HepG2 (cell line): ENCODE results near the gene EVL. TPM values are rescaled to one million over a fixed set of nuclear protein-coding genes. Genes with fewer than 3 reads are reported as not detected.

Source experiments
- AKNA ChIP-seq: sonication (generic); formaldehyde crosslinking; IDR thresholded peaks from 2 replicates; pipeline ENCODE4 v1.4.0; 2020; ENCODE audit warnings: missing genetic modification reagents, borderline replicate concordance
- CREBL2 ChIP-seq: sonication (generic); formaldehyde crosslinking; IDR thresholded peaks from 2 replicates; pipeline ENCODE4 v1.8.1; 2023; ENCODE audit warnings: missing genetic modification reagents, mild to moderate bottlenecking, borderline replicate concordance
- DRAP1 ChIP-seq: IDR thresholded peaks from 2 replicates; pipeline ENCODE4 v1.6.1; 2016; ENCODE audit warnings: missing genetic modification reagents, missing compliant biosample characterization
- GATAD2A ChIP-seq: IDR thresholded peaks from 2 replicates; pipeline ENCODE4 v1.6.1; 2016
- IKZF1 ChIP-seq: fragments of 450-650 bp; IDR thresholded peaks from 2 replicates; pipeline ENCODE4 v1.7.1; 2016
- NCOA1 ChIP-seq: sonication (generic); formaldehyde crosslinking; IDR thresholded peaks from 2 replicates; pipeline ENCODE4 v1.9.0; 2021; ENCODE audit warnings: missing genetic modification reagents
- PAX8 ChIP-seq: sonication (generic); formaldehyde crosslinking; IDR thresholded peaks from 2 replicates; pipeline ENCODE4 v1.8.0; 2022; ENCODE audit warnings: mild to moderate bottlenecking, missing genetic modification reagents, borderline replicate concordance
- RXRA ChIP-seq: sonication (generic); formaldehyde crosslinking; IDR thresholded peaks from 2 replicates; pipeline ENCODE4 v1.5.1; 2020; ENCODE audit warnings: missing genetic modification reagents
- SALL2 ChIP-seq: sonication (generic); formaldehyde crosslinking; IDR thresholded peaks from 2 replicates; pipeline ENCODE4 v1.8.1; 2023; ENCODE audit warnings: mild to moderate bottlenecking, missing genetic modification reagents, inconsistent platforms
- SOX6 ChIP-seq, 2 experiments: fragments of 450-650 bp in 1 of 2; sonication (generic) in 1 of 2; formaldehyde crosslinking in 1 of 2; IDR thresholded peaks; 2 replicates each; pipeline versions ENCODE4 v1.4.0 to v1.6.1; 2017 to 2020; ENCODE audit warnings: antibody characterized with exemption in 1 of 2, mild to moderate bottlenecking in 1 of 2, missing genetic modification reagents in 1 of 2
- U2AF2 ChIP-seq: fragments of 200-400 bp; formaldehyde crosslinking; IDR thresholded peaks from 2 replicates; pipeline ENCODE4 v1.6.1; 2017; ENCODE audit warnings: low read depth, mild to moderate bottlenecking, low read length
- ZBTB49 ChIP-seq: sonication (generic); formaldehyde crosslinking; IDR thresholded peaks from 2 replicates; pipeline ENCODE4 v1.4.0; 2020; ENCODE audit warnings: missing genetic modification reagents, borderline replicate concordance
- ZEB1 ChIP-seq: IDR thresholded peaks from 2 replicates; pipeline ENCODE4 v1.6.1; 2012; ENCODE audit warnings: mild to moderate bottlenecking, low read depth, inconsistent platforms; ENCODE audit not compliant: insufficient replicate concordance
- ZFYVE20 ChIP-seq: sonication (generic); formaldehyde crosslinking; IDR thresholded peaks from 2 replicates; pipeline ENCODE4 v1.8.0; 2023; ENCODE audit warnings: low read depth, mild to moderate bottlenecking, moderate library complexity, missing genetic modification reagents, borderline replicate concordance
- ZNF160 ChIP-seq: sonication (generic); formaldehyde crosslinking; IDR thresholded peaks from 2 replicates; pipeline ENCODE4 v1.8.0; 2022; ENCODE audit warnings: mild to moderate bottlenecking, inconsistent platforms, missing genetic modification reagents
- ZNF260 ChIP-seq: sonication (generic); formaldehyde crosslinking; IDR thresholded peaks from 2 replicates; pipeline ENCODE4 v1.4.0; 2020; ENCODE audit warnings: missing genetic modification reagents, low read depth, mild to moderate bottlenecking, borderline replicate concordance
- ZNF549 ChIP-seq: sonication (generic); formaldehyde crosslinking; IDR thresholded peaks from 2 replicates; pipeline ENCODE4 v1.5.0; 2020; ENCODE audit warnings: missing genetic modification reagents
- ZNF749 ChIP-seq: sonication (generic); formaldehyde crosslinking; IDR thresholded peaks from 2 replicates; pipeline ENCODE4 v1.8.0; 2022; ENCODE audit warnings: mild to moderate bottlenecking, missing genetic modification reagents, moderate library complexity, borderline replicate concordance
- ZNF781 ChIP-seq: sonication (generic); formaldehyde crosslinking; IDR thresholded peaks from 2 replicates; pipeline ENCODE4 v1.5.1; 2020; ENCODE audit warnings: borderline replicate concordance, mild to moderate bottlenecking, missing genetic modification reagents; ENCODE audit errors: not compliant biosample characterization
- ZNF891 ChIP-seq: sonication (generic); formaldehyde crosslinking; IDR thresholded peaks from 2 replicates; pipeline ENCODE4 v1.5.0; 2020; ENCODE audit warnings: mild to moderate bottlenecking, missing genetic modification reagents
- polyA plus RNA-seq, 8 experiments: library from polyadenylated mRNA; depleted of rRNA in 3 of 8; stranded (reverse) in 7 of 8; unstranded in 1 of 8; fragments of >200 nt; fragmentation: Illumina TruSeq in 4 of 8; extraction: Trizol in 4 of 8; gene quantifications; 2 replicates each; pipeline versions ENCODE4 v1.2.1 to v1.2.3, GENCODE V29; 2011 to 2016; ENCODE audit warnings: low read depth in 4 of 8, missing spikeins in 1 of 8, mixed read lengths in 1 of 8; ENCODE audit not compliant: insufficient read depth in 1 of 8
- total RNA-seq, 5 experiments: library from RNA; depleted of rRNA; stranded (reverse); fragments of >200 nt; fragmentation: Illumina TruSeq; extraction: Trizol; gene quantifications; 2 replicates each; pipeline ENCODE4 v1.2.3, GENCODE V29; 2016; ENCODE audit warnings: low read depth in 1 of 5
- TF ChIP-seq, protein P1 (sequence below): sonication (generic); formaldehyde crosslinking; IDR thresholded peaks from 2 replicates; pipeline ENCODE4 v1.4.0; 2020; ENCODE audit warnings: missing genetic modification reagents

Gene EVL
- total and polyA plus RNA-seq, 2 of the 13 experiments (the other 11 are each of a cell fraction or from before 2014, with no cell fraction given) = 15.1 to 31.2 TPM

GRCh38 chr14:100140452-100141078, 75.3 kb downstream of the EVL start (continued):
- TF ChIP-seq AKNA (CRISPR knock-in tag) (no peak), IKZF1 (no peak), ZNF749 (CRISPR knock-in tag) (0 out of 2 replicates have a peak, but pooled peaks have one; percentile 62), ZNF781 (peak; percentile 32), NCOA1 (CRISPR knock-in tag) (no peak), ZFYVE20 (CRISPR knock-in tag) (no peak), RXRA (CRISPR knock-in tag) (peak; percentile 38; the same call in 1 of the 2 replicates), SALL2 (CRISPR knock-in tag) (no peak), ZNF549 (CRISPR knock-in tag) (no peak), U2AF2 (no peak), DRAP1 (CRISPR knock-in tag) (peak; percentile 25; the same call in 1 of the 2 replicates), PAX8 (CRISPR knock-in tag) (no peak), CREBL2 (CRISPR knock-in tag) (no peak), SOX6 (IDR thresholded peaks at IDR 0.05) (no peak), SOX6 (CRISPR knock-in tag; IDR thresholded peaks at IDR 0.05) (peak; percentile 61; the same call in 1 of the 2 replicates), ZNF891 (CRISPR knock-in tag) (no peak; the same call in 1 of the 2 replicates), ZNF260 (CRISPR knock-in tag) (no peak), ZEB1 (no peak), GATAD2A (CRISPR knock-in tag) (peak; percentile 60; the same call in 1 of the 2 replicates), ZNF160 (CRISPR knock-in tag) (no peak), ZBTB49 (no peak)
- TF ChIP-seq, protein P1, sequence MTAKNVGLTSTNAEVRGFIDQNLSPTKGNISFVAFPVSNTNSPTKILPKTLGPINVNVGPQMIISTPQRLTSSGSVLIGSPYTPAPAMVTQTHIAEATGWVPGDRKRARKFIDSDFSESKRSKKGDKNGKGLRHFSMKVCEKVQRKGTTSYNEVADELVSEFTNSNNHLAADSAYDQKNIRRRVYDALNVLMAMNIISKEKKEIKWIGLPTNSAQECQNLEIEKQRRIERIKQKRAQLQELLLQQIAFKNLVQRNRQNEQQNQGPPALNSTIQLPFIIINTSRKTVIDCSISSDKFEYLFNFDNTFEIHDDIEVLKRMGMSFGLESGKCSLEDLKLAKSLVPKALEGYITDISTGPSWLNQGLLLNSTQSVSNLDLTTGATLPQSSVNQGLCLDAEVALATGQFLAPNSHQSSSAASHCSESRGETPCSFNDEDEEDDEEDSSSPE (CRISPR knock-in tag) = peak; percentile 44
